DLD1 (cell line): Measurements from ENCODE around the gene ARHGAP10.

Source experiments
- in situ Hi-C: cut with HindIII; loops from 2 replicates; pipeline ENCODE4 v1.10.0; 2017; ENCODE audit warnings: low sequenced_read_pairs

ARHGAP10 gene

DNA sequence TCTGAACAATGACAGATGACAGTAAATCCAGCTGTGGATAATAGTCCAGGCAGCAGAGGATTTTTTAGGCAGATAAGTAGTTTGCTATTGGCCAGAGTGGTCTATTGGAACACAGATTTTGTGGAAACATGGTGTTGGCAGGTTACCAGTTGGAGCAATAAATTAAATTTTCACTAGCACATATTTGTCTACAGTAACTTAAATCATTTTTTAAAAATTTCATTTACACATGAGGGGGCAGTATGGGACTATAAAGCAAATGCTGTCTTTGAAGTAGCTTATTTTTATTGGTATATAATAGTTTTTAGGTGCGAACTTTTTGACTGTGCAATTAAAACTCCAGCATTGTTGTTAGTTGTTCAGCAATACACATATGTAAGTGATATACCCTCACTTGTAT is 289.8 kb downstream of the ARHGAP10 start:
- in situ Hi-C loops, result no loop called here

DNA sequence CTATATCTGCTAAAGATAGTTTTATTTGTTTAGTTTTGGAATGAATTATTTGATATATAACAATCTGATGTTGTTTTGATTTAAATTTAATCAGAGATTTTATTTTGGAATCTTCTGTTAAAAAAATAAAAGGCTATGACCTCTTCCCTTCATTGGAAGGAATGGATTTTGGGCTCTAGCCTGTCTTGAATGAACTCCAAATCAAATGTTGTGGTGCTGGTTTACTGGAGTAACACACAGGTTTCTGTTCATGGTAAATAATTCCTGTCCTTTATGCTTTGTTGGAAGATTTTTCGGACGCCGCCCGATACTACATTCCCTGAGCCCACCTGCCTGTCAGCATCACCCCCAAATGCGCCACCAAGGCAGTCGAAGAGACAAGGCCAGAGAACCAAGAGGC is 291.1 kb downstream of the ARHGAP10 start:
- in situ Hi-C loops, result no loop called here

DNA sequence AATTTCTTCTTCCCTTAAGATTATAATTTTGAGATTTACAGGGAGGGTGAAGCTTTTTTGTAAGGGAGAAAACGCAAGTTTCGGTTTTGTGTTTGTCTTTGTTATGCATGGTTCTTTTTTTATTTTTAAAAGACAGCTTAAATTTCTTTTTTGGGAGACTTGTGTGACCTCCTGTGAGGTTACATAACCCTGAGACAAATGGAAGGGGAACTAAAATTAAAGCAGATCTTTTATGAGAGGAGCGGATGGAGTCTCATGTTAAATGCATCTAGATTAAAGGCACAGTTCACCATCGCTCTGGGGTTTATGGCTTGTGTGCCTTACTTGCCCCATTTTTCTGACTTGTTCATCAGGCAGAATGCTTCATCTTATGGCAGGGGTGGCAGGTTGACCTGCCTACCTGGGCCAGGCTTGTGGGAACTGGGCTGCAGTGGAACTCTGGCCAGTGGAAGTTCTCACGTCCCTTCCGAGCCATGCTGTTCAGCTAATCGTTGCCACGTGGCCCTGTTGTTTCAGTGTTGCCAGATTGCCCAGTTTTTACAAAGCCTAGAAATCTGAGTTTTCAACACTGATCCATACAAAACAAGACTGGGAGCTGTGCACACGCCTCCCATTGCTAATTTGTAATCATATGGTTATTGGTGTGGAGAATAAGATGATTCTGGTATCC is 291.8 kb downstream of the ARHGAP10 start:
- in situ Hi-C loops, result no loop called here

DNA sequence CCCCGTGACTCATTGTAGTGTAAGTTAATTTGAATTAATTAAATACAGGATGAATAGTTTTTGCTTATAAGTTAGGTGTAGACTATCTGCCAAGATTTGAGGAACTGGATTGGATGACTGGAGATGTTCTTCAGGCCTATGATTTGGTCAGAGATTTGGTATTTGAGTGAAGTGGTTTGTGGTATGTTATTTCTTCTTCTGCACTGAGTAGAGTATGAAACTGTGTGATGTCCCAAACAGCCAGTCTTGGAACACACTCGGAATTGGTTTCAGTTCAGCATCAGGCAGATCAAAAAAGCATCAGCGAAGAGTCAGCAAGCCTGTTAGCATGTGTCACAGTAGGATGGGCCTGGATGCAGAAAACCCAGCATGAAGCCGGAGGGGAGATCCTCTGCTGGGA is 294.1 kb downstream of the ARHGAP10 start:
- in situ Hi-C loops, result no loop called here

DNA sequence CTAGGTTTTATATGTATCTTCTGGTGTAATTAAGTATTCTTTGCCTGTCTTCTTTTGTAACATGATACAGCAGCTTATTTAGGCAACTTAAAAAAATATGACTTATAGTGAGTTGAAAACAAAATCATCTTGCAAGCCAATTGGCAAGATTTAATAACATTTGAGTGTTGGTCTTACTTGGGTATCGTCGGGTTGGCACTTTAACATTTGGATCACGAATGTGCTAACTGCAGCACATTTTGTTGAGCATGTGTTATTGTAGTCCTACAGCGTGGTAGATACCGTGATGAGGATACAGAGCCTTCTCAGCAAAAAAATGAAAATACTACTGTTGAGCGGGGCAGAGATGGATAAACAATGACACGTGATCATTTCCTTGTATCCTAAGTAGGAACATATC is 295.3 kb downstream of the ARHGAP10 start:
- in situ Hi-C loops, result no loop called here

DNA sequence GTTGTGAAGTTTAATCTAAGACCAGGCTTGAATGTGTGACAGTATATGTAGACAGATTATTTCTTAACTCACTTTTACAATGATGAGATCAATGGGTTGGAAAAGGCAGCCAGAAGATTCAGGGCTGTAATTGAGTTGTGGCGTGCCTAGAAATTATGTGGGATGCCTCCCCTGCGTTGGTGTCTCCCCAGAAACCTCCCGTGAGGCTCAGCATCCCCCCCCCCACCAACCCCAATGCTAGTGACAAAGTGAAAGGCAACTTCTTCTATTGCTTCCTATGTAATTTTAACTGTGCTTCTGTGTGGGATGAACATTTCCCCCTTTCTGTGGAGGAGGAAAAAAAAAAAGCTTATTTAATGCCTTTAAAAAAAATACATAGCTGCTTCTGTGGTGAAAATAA is 297.9 kb downstream of the ARHGAP10 start:
- in situ Hi-C loops, result no loop called here

DNA sequence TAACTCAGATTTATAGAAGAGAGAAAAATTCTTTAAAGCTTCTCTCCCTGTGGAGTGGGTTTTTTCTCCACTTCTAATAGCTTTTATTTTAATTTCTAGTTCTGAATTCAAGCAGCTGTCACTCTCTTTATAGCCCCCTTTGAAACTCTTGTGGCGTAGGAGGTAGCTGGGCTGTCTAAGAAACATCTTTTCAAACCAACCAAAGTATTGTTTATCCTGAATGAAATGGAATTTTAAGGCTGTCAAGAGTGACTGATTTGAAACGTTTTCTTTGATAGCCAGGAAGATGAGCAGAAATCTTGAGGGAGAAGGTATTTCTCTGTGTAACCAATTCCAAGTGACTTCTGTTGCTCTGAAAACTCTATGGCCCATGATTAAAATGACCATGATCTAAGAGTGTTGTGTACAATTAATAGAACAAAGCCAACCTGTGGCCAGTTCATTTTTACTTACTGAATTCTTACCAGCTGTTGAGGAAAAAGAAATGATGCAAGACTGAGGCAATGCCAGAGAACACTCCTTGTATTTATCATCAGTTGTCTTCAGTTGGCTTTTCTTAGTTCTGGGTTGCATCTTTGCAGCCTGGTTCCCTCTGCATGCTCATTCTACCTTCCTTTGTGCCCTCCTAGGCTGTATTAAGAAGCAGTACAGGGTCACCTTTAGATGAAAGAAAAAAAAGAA is 298.4 kb downstream of the ARHGAP10 start:
- in situ Hi-C loops, result no loop called here

DNA sequence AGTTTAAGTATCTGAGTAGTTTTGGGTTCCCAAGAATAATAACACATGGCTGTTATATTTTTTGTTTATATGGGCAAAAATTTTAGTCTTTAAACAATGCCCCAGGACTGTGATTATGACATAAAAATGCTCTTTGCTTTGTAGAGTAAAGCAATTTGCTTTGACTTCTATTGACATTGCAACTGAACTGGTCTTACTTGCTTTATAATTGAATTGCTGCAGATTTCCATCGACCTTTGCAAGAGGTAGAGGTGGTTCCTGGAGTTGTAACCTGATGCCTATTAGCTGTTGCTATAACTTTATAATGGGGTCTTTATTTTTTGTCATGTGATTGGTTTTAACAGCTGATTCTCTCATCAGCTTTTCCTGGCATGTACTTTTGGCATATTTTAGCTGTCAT is 302.9 kb downstream of the ARHGAP10 start:
- in situ Hi-C loops, result no loop called here

DNA sequence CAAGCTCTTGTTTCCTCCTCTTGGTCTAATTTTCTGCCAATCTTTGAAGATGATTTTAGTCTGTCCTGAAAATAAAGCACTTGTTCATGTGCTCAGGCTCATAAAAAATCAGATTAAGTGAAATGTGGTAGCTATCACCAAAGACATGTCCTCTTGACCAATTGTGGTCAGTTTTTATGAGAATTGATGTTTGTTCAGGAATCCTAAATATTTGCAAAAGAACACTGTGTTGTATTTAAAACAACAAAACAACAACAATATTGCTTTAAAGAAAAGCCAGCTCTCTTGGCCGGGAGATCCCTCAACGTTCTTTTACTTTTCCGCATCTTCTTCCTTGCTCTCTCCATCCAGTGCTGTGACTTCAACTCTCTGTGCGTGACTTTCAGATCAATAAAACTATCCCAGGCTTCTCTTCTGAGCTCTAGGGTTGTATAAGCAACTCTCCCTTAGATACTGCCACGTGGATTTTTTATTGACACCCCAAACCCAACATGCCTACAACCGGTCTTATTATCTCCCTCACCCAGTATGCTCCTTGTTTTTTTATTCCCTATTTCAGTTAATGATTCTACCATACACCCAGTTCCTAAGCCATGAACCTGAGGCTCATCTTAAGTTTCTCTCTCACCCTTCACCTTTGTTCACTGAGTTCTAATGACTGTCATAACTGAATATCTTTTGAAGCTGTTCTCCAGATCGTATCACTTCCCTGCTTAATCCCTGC is 309.9 kb downstream of the ARHGAP10 start:
- in situ Hi-C loops, result no loop called here

DNA sequence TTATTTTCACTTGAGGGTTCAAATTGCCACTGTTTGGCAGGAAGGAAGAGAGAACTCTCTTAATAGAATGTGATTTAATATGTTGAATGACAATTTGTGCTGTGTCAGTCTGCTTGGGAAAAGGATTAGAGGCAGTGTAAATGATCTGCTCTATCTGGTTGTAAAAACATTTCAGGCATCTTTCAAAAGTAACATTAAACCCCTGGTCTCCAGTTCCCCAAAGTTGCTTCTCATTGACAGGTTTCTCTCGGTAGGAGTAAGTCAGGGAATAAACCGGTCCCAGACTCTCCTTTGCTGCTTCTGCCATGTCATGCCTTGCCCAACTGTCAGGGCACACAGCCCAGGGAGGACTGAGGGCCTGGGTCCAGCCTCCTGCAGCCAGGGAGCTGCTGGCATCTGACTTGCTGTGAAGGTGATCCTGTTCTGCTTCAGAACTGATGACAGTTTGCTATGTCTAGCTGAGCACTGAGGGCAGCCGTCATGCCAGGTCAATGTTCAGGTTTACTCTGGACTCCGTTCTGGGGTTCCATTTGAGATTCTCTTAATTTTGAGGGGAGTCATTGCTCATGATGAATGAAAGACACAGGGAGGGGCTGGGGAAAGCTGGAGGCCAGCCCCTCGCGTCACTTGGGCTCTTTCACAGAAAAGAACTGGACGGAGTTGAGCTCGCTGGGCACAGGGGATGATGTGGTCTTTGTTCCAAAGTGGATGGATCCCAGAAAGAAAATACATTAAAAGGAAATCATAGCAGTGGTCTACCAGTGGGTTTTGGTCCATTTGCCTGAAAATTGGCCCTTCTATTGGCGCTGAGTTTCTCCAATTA is 312.4 kb downstream of the ARHGAP10 start:
- in situ Hi-C loops, result no loop called here

DNA sequence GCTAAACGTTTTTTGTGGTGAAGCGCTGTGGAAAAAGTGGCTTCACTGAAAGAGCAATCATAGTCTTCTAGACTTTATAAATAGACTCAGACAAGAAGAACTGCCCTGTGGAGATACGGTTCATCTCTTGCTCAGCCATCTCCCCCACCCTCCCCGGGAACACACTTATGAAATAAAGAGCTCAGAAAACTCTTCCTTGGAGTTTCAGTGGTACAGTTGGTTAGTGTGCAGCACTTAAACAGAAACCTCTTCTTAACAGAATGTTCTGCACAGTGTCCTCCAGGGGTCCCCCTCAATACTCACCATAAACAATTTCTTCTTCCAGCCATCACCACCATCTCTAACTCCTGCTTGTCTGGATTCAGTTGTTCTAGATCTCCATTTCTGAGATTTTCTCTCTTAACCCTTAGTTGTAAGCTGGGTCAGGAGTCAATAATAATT is 313.0 kb downstream of the ARHGAP10 start:
- in situ Hi-C loops, result no loop called here

DNA sequence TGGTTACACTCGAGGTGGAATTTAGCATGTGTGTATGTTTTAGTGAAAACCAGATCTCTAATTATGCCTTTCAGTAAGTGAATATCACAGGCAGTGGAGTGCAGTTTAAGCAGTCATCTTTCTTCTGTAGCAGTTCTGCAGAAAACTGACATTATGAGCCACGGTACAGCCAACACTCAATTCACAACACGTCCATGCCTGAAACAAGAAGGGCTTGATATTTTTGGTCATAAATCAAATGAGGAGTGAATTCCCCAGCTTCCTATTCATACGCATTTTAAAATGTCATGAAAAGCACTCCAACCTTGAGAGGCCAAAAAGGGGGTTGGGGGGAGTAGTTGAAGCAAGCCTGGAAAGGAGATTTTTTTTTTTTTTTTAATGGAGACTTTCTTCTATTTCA is 316.7 kb downstream of the ARHGAP10 start:
- in situ Hi-C loops, result no loop called here

DNA sequence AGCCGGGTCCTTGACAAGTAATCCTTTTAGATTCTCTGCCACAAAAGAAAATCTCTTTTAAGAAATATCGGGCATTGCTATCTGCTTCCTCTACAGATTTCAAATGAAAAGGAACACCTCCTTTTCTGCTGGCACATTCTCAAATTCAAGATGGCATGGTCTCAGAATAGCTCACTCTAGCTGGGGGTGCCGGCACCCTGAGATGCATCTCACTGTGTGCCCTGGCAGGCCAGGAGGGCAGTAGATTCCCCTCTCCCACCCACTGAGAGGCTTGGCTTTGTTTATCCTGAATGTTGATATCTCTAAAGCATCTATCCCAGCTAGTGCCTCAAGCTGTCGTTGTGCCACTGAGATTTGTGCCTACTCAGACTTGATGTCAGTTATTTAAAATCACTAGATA is 319.5 kb downstream of the ARHGAP10 start:
- in situ Hi-C loops, result no loop called here

DNA sequence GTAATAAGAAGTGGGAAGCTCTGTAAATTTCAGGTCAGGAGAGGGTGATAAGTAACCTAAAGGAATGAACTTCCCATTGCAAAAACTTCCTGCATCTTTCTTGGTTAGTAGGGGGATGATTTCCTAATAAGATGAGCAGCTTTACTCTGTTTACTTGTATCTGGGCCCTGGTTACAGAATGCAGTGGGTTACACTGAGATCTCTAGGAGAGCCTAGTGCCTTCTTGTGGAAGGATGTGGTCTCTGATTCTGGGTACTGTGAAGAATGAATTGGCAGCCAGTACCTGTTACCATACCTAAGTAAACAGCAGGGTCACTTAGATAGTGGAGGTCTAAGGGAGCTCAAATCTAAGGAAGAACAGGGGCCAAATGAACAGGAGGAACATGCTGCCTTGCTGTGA is 320.6 kb downstream of the ARHGAP10 start:
- in situ Hi-C loops, result no loop called here

DNA sequence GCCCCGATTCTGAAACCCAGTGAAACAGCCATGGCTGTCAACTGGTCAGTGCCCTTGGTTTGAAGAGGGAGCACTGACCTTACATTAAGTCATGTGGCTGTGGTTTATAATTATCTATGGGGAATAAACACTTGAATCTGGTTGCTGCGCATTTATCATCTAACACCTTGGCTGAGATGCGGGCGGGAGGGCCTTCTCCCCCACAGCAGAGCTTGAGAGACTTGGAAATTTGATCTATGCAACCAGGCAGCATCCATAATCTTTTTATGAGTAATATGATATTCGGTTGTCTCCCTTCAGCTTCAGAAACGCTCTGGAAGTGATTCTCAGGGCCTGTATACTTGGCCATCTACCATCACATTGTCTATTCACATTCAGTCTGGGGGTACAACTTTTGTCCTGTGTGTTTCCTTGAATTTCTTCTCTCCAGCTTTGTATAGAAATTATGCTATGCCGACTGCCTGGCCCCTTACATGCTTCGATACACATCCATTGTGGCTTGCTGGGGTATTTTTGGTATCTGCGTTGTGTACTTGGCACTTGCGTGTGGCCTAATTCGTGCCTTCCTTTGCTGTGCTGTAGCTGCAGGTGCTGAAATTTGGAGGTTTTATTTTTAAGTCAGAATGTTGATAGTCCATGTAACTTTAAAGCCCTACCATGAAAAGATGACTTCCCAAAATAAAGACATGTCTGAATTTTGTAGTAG is 321.6 kb downstream of the ARHGAP10 start:
- in situ Hi-C loops, result no loop called here

DNA sequence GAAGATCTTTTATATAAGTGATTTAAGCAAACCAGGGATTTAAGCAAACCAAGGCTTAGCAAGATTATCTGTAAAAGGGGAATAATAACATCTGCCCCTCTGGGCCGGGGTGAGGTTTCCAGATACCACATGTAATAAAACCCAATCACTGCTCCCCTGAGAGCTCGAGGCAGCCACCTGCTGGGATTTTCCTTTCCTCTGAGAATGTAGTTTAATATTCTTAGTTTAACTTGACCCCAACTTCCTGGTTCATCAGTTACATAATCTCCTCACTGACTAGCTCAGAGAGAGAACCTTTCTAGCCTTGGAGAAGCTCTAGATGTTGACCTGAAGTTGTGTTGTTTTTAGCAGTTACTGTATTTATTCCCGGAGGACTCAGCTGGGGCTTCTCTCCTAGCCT is 322.4 kb downstream of the ARHGAP10 start:
- in situ Hi-C loops, result no loop called here

DNA sequence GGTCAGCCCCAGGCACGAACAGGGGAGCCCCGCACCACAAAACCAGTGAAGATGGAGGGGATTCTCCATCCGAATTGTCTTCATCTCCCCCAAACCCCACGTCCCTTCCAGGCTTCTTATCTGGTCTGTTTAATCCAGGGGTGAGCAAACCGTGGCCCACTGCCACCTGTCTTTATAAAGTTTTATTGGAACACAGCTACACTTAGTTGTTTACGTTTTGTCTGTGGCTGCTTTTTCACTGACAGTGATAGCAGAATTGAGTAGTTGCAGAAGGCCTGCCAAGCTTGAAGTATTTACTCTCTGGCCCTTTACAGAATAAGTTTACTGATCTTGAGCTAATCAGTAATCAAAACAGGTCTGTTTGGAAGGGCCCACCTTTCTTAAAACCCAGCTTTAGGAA is 324.0 kb downstream of the ARHGAP10 start:
- in situ Hi-C loops, result no loop called here

DNA sequence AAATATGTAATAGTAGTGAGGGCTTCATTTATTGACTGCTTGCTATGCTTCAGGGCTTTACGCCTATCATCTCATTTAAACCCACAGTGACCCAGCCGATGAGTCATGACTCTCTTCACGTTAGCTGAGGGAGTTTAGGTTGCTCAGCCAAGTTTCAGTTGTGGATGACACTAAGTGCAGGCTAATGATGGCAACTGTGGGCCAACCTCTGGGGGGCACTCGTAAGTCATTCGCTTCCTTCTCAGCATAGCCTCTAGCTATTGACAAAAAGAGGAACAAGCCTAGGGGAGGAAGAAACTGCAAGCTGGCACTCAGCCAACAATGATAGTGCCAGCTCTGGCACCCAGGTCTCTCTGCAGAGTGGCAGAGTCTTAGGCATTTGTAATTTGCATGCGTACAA is 325.0 kb downstream of the ARHGAP10 start:
- in situ Hi-C loops, result no loop called here

DNA sequence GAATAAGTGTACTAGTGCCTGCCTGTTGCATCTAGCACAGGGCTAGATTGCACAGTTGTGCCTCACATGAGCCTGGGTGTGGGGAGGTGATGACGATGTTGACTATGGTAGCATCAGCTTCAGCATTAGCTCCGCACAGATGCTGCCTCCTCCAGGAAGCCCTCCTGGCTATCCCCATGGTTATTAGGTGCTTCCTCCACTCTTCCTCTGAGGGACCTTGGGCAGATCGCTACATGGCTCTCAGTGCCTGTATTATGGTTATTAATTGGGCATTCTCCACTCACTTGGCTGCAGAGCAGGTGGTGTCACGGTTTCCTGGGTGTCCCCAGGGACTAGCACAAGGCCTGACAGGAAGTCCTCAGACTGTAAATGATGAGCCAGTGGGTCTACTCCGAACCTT is 325.6 kb downstream of the ARHGAP10 start:
- in situ Hi-C loops, result no loop called here

DNA sequence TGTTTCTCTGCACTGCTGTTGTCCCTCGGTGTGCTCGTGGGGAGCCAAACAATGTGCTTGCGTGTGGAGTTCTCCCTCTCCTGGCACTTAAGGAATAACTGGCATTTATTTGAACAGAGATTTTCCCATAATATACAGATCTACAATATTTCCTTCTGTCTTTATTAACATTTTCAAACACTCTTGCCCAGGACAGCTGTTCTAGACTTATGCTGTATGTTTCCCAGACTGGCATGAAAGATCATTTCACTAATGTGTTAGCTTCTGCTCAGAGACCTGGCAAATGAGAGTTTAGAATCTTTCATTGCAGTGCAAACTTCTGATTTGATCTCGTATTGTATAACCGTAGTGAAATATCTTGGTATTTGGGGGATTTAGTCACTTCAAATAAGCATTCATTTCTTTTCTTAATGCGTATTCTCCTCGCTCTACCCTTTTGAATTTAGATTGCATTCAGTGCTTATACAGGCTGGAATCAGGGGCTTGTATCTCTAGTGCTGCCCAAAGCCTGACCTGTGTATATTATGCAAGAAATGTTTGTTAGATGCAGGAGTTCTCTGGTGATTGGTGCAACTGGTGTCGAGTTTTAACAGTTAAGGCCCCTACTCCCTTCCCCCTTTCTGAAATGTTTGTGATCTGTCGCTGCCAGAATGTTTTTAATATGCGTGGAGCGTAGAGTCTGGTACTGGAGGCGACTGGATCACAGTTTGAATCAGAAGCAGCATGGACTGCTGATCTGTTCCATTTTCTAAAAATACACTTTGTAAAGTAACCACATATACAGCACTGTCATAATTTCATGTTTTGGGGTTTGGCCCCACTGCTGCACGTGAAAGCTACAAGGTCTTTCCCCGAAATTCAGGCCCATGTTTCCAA is 326.3 kb downstream of the ARHGAP10 start:
- in situ Hi-C loops, result no loop called here
